ENCODE data around the gene OSBPL10. TPM values are rescaled to one million over a fixed set of nuclear protein-coding genes. Genes with fewer than 3 reads are reported as not detected.

The OSBPL10 gene
- total and polyA plus RNA-seq, 8 donors: 1.8 to 37.7 (median 5.9) TPM

- H3K27ac ChIP-seq: no peak overlapping the region
- no peaks in the 10 kb centered on the region for H3K27me3 ChIP-seq
- H3K4me1 ChIP-seq: peaks cover 0 to 18% (median 17%) of the 10 kb centered on the region in 4 donors
- no peaks in the 10 kb centered on the region for H3K36me3 ChIP-seq
- intact Hi-C loops (cut with DNase I; ENCODE audit: low total_unique reads): no loop called here
- H3K4me3 ChIP-seq: no peak overlapping the region
- no peak for TF ChIP-seq CTCF (IDR thresholded peaks at IDR 0.05)
- no peak for TF ChIP-seq POLR2A (IDR thresholded peaks at IDR 0.05)
- no peak for TF ChIP-seq EP300 (IDR thresholded peaks at IDR 0.05)
- TF ChIP-seq POLR2AphosphoS5 (IDR thresholded peaks at IDR 0.05): no peak
- peak in 1 of 2 donors; percentile 42 for DNase-seq
- peaks cover 0 to 8% (median 2%) of the 10 kb centered on the region in 4 donors for H3K9me3 ChIP-seq
- 16 to 50% (median 39%) methylated on average over 1 of the region's 1 CpG for WGBS, 5 donors
These were observed 58.1 kb downstream of the OSBPL10 start for GRCh38 chr3:31922962-31923361.

- intact Hi-C loops (cut with DNase I; ENCODE audit: low total_unique reads): no loop called here
- WGBS, 5 donors: 73 to 98% (median 84%) methylated on average over 4 of the region's 4 CpGs
- Histone ChIP-seq H3K4me1 (peaks cover 9 to 28% (median 25%) of the 10 kb centered on the region in 4 donors), H3K27ac (no peak overlapping the region), H3K36me3 (no peaks in the 10 kb centered on the region), H3K9me3 (peaks cover 0 to 8% (median 2%) of the 10 kb centered on the region in 4 donors), H3K27me3 (no peaks in the 10 kb centered on the region), H3K4me3 (no peak overlapping the region)
- TF ChIP-seq EP300 (IDR thresholded peaks at IDR 0.05) (no peak), CTCF (IDR thresholded peaks at IDR 0.05) (no peak), POLR2AphosphoS5 (IDR thresholded peaks at IDR 0.05) (no peak)
- DNase-seq: no peak
These were observed 59.2 kb downstream of the OSBPL10 start for GRCh38 chr3:31921837-31922236.

GRCh38 chr3:31920310-31920709 lies 60.8 kb downstream of the OSBPL10 start:
- H3K27me3 ChIP-seq: no peaks in the 10 kb centered on the region
- 75 to 91% (median 82%) methylated on average over 1 of the region's 1 CpG for WGBS, 5 donors
- H3K27ac ChIP-seq: no peak overlapping the region
- intact Hi-C loops (cut with DNase I; ENCODE audit: low total_unique reads): no loop called here
- H3K4me1 ChIP-seq: peaks cover 11 to 36% (median 26%) of the 10 kb centered on the region in 4 donors
- H3K9me3 ChIP-seq: peaks cover 0 to 8% (median 2%) of the 10 kb centered on the region in 4 donors
- no peaks in the 10 kb centered on the region for H3K36me3 ChIP-seq
- TF ChIP-seq CTCF (IDR thresholded peaks at IDR 0.05): no peak
- TF ChIP-seq POLR2AphosphoS5 (IDR thresholded peaks at IDR 0.05): no peak
- TF ChIP-seq EP300 (IDR thresholded peaks at IDR 0.05): no peak
- TF ChIP-seq POLR2A (IDR thresholded peaks at IDR 0.05): no peak
- no peak for DNase-seq
- no peak overlapping the region for H3K4me3 ChIP-seq

- H3K27ac ChIP-seq: peak overlapping the region in 1 of 5 donors; percentile 84
- DNase-seq: no peak
- WGBS, 5 donors: 52 to 74% (median 60%) methylated on average over 2 of the region's 2 CpGs
- H3K36me3 ChIP-seq: no peaks in the 10 kb centered on the region
- H3K27me3 ChIP-seq: no peaks in the 10 kb centered on the region
- TF ChIP-seq POLR2AphosphoS5 (IDR thresholded peaks at IDR 0.05) (peak in 1 of 3 donors; percentile 13), CTCF (IDR thresholded peaks at IDR 0.05) (no peak)
- no peak overlapping the region for H3K4me3 ChIP-seq
- intact Hi-C loops (cut with DNase I; ENCODE audit: low total_unique reads): no loop called here
- peaks cover 0 to 8% (median 2%) of the 10 kb centered on the region in 4 donors for H3K9me3 ChIP-seq
- peaks cover 11 to 36% (median 26%) of the 10 kb centered on the region in 4 donors for H3K4me1 ChIP-seq
These were observed 61.5 kb downstream of the OSBPL10 start for GRCh38 chr3:31919528-31919927.

Data from stomach (tissue), 9 donors.